ENCODE measurements around the gene THRB.
"Not testable (repeated sequence)": the region's sequence is repeated elsewhere in the genome, so short reads cannot be mapped to it uniquely, and the experiment has no call there.

The THRB gene

GRCh38 chr3:24440760-24441464 is 53.7 kb downstream of the THRB start:
- DNase-seq: no peak

GRCh38 chr3:24439021-24439420 is 55.6 kb downstream of the THRB start:
- DNase-seq: no peak

- no peak for DNase-seq
Measured at GRCh38 chr3:24437326-24437725, 57.3 kb downstream of the THRB start.

GRCh38 chr3:24435584-24435983 is 59.1 kb downstream of the THRB start:
- no peak for DNase-seq

GRCh38 chr3:24434651-24435050 is 60.0 kb downstream of the THRB start:
- no peak for DNase-seq

- no peak for DNase-seq
Measured at GRCh38 chr3:24433838-24434591, 60.6 kb downstream of the THRB start.

GRCh38 chr3:24432989-24433388 is 61.7 kb downstream of the THRB start:
- DNase-seq: no peak

GRCh38 chr3:24428481-24428880 is 66.2 kb downstream of the THRB start:
- DNase-seq: no peak

- no peak for DNase-seq
Measured at GRCh38 chr3:24426896-24427295, 67.8 kb downstream of the THRB start.

- not testable (repeated sequence) for DNase-seq
Measured at GRCh38 chr3:24420829-24421228, 73.8 kb downstream of the THRB start.

- DNase-seq: no peak
Measured at GRCh38 chr3:24420224-24420623, 74.4 kb downstream of the THRB start.

GRCh38 chr3:24419067-24419791 is 75.4 kb downstream of the THRB start:
- DNase-seq: no peak

GRCh38 chr3:24417730-24418129 is 76.9 kb downstream of the THRB start:
- no peak for DNase-seq

GRCh38 chr3:24416224-24416623 is 78.4 kb downstream of the THRB start:
- DNase-seq: no peak

- DNase-seq: no peak
Measured at GRCh38 chr3:24415824-24416223, 78.8 kb downstream of the THRB start.

- DNase-seq: not testable (repeated sequence)
Measured at GRCh38 chr3:24413662-24414061, 81.0 kb downstream of the THRB start.

- no peak for DNase-seq
Measured at GRCh38 chr3:24410860-24411259, 83.8 kb downstream of the THRB start.

GRCh38 chr3:24407980-24408680 is 86.5 kb downstream of the THRB start:
- no peak for DNase-seq

GRCh38 chr3:24406900-24407299 is 87.8 kb downstream of the THRB start:
- DNase-seq: no peak

- no peak for DNase-seq
Measured at GRCh38 chr3:24405057-24405456, 89.6 kb downstream of the THRB start.

- no peak for DNase-seq
Measured at GRCh38 chr3:24401811-24402185, 92.9 kb downstream of the THRB start.

GRCh38 chr3:24401090-24401810 is 93.4 kb downstream of the THRB start:
- no peak for DNase-seq

- DNase-seq: no peak
Measured at GRCh38 chr3:24400450-24400849, 94.2 kb downstream of the THRB start.
